Stomach (tissue), 4 donors: ENCODE results near the gene SSRP1.

Source experiments
- CTCF ChIP-seq, 7 experiments: fragments of 450-650 bp in 4 of 7; fragments of 200-600 bp in 3 of 7; sonication (generic) in 3 of 7; IDR thresholded peaks; one replicate each; pipeline ENCODE4 v1.5.1; 2016 to 2019; ENCODE audit warnings: antibody characterized with exemption in 7 of 7, control low read depth in 2 of 7, mild to moderate bottlenecking in 1 of 7
- POLR2A ChIP-seq, 4 donors: fragments of 450-650 bp; IDR thresholded peaks; one replicate each; pipeline ENCODE4 v1.6.1; 2016; ENCODE audit warnings: antibody characterized with exemption in 4 of 4, control low read depth in 2 of 4, mild to moderate bottlenecking in 1 of 4, moderate library complexity in 1 of 4

GRCh38 chr11:57297221-57297620 is 38.5 kb downstream of the SSRP1 start:
- TF ChIP-seq POLR2A (IDR thresholded peaks at IDR 0.05) (no peak), CTCF (IDR thresholded peaks at IDR 0.05) (no peak)
